Left kidney (tissue), 2 donors: ENCODE data around the gene GP9. TPM values are rescaled to one million over a fixed set of nuclear protein-coding genes. Genes with fewer than 3 reads are reported as not detected.
"Not testable (repeated sequence)": the region's sequence is repeated elsewhere in the genome, so short reads cannot be mapped to it uniquely, and the experiment has no call there.

Source experiments
- DNase-seq: peaks from one replicate; pipeline ENCODE4 v3.0.0-alpha.2; 2013
- polyA plus RNA-seq: library from polyadenylated mRNA; unstranded; fragments of 120-200 nt; gene quantifications from one replicate; pipeline ENCODE4 v1.2.1, GENCODE V29; 2013; ENCODE audit not compliant: insufficient read length

The GP9 gene
- polyA plus RNA-seq, 1 donor, result 0.47 TPM

DNA sequence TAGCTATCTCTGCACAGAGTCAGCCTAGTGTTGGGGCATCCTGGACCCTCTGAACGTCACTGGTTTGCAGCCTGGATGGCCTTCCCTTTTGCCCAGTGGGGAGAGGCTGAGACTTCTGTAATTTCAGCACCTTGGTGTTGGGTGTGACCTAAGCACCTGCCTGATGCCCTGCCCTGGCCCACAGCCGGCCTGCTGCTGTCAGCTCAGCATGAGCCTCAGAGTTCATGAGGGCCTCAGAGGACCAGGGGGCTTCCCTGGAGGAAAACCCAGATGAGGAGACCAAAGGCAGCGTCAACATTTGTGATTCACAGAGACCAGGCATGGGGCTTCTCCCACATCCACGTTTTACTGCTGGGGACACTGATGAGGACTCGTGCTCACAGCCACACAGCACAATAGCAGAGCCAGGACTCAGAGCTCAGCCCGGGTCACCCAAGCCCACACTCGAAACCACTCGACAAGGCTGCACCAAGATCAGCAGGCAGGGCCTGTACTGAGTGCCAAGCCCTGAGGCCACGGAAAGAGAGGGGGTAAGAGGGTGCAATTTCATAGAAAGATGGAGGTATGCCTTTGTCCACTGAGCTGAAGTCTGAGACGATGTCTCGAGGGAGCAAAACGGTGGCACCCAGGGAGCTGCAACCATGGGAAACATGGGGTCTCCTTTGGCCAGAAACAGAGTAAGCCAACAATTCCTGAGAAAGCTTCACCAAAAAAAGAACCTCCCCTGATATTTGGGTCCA is 9.9 kb upstream of the GP9 start:
- DNase-seq, result no peak

DNA sequence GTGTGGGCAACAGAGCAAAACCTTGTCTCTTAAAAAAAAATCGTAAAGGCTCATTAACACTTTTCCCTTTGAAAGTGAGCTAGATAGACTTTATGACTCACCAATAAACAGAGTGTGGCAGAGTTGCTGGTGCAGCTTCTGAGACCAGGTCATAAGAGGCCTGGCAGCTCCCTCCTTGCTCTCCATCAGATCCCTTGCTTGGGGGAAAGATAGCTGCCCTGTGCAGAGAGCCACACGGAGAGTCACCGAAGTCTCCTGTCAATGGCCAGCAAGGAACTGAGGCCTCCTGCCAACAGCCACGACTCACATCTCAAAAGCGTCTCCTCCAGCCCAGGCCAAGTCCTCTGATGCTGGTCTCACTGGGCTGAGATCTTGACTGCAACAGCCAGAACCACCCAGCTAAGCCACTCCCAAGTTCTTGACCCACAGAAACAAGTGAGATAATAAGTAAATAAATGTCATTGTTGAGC is 8.7 kb upstream of the GP9 start:
- no peak for DNase-seq

DNA sequence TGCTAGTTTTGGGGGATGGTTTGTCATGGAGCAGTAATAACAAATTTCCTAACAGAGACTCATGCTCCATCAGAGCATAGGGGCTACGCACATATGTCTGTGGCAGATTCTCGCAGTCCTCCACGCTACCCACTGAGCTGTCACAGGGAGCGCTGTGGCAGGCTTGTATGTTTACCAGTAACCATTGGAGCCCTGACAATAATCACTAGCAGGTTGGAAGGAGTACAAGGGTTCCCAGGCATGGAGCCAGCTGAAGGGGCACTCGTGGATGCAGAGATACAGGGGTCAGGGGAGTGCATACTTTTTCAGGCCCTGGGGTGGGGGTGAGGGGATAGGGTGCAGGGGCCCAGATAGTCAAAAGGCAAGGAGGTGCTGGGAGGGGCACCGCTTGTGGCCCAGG is 7.9 kb upstream of the GP9 start:
- DNase-seq, result no peak

DNA sequence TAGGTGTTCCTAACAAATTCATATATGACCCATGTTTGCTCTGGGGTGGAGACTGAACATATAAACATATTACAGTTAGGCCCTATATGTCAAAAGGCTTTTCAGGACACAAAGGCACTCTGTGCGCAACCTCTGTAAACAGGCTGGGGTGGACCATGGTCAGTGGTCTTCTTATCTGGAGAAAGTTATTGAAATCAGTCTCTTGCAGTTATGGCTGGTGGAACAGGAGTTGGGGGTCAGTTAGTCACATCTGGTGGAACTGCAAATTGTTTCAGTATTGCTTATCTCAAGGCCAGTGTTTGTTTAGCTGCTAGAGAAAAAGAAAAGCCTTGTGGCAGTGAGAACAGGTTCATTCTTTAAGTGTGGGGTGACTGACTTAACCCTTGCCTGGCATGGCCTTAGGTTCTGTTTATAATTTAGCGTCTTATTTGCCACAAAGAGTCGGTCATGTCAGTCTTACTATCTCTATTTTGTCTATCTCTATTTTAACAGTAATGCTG is 5.9 kb upstream of the GP9 start:
- DNase-seq, result no peak

DNA sequence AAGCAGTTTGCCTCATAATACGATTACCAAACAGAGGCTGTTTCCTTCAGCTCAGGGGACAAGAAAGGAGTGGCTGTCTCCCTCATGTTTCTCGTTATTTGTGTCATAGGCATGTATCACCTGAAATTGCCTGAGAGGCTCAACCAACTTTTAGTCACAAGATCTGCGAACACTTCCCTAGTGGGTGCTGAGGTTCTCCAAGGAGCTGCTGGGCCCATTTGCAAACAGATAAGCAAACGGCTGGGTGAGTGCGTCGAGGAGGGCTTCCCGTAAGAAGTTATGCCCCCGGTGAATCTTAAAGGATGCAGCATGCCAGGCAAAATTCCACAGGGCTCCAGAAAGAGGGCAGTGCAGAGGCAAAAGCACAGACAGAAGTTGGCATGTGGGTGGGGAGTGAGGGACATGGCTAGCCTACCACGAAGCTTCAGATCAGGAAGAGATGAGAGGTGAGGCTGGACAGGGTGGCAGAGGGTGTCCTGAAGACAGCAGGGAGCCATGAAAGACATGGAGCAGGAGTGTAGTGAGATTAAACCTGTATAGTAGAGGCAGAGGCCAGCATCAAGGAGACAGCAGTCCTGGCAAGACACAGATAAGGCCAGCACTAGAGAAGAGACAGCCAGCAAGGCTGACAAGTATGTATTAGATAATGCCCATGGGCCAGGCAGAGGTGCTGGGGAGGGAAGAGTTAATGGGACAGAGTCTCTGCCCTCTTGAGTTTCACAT is 4.0 kb upstream of the GP9 start:
- DNase-seq, result no peak

DNA sequence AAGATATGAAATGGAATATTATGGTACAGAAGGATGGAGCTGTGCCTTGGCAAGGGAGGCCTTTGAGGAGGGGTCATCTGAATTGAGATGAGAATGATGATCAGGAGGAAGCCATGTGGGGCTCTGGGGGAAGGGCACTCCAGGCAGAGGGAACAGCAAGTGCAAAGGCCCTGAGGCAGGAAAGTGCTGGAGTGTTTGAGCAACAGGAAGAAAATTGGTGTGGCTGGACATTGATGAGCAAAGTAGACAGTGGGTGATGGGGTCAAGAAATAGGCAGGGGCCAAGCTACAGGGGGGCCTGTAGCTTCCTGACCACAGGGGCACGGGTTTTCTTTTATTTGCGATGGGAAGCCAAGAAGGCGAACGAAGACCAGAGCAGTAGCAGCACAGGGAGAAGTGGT is 3.3 kb upstream of the GP9 start:
- DNase-seq, result no peak

DNA sequence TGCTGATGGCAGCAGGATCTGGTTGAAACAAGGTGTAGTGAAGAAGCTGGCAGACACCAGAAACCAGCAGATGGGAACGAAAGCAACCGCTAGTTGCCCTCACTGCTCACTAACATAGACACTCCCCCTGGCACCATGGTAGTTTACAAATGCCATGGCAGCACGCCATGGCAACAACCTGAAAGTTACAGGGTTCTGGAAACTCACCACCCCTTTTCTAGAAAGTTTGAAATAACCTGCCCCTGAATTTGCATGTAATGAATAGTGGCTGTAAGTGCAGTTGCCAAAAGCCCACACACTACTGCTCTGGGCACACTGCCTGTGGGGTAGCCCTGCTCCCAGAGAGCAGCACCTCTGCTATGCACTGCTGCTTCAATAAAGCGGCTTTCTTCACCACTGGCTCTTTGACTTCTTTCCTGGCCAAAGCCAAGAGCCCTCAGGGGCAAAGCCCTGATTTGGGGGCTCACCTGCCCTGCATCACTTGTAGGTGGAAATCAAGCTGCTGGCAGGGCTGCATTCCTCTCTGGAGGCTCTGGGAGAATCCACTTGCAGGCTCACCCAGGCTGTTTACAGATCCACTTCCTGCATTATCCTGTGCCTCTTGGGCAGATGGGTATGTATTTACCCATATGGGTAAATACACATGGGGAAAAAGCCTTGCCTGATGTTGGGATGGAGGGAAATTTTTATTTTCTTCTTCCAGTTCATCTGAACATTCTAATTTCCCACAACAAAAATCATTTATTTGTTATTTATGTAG is 2.0 kb upstream of the GP9 start:
- DNase-seq, result no peak

DNA sequence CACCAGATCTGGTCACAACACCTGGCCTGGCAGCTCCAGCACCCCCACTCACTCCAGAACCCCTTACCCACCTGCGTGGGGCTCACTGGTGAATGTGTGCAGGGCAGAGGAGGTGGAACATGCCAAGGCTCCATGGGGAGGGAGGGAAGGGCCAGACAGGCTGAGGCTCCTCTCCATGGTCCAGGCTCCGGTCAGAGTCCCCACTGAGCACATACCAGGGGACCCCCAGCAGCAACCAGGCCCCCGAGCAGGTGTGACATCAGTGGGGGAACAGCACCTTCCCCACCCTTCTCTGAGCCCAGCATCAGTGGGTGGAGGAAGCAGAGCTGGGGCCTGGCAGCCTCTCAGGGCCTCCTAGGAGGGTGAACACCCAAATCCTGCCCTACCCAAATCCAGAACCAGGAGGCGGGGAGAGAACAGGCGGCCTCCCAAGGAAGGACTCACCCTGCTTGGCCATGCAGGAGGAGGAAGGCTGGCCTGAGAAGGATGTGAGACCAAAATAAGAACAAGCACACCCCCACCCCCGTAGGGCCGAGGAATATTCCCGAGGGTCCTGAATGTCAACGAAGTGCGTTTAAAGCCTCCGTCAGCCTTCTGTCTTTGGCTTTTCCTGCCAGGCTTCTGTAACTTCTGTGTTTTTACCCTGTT is 1.1 kb upstream of the GP9 start:
- DNase-seq, result no peak

DNA sequence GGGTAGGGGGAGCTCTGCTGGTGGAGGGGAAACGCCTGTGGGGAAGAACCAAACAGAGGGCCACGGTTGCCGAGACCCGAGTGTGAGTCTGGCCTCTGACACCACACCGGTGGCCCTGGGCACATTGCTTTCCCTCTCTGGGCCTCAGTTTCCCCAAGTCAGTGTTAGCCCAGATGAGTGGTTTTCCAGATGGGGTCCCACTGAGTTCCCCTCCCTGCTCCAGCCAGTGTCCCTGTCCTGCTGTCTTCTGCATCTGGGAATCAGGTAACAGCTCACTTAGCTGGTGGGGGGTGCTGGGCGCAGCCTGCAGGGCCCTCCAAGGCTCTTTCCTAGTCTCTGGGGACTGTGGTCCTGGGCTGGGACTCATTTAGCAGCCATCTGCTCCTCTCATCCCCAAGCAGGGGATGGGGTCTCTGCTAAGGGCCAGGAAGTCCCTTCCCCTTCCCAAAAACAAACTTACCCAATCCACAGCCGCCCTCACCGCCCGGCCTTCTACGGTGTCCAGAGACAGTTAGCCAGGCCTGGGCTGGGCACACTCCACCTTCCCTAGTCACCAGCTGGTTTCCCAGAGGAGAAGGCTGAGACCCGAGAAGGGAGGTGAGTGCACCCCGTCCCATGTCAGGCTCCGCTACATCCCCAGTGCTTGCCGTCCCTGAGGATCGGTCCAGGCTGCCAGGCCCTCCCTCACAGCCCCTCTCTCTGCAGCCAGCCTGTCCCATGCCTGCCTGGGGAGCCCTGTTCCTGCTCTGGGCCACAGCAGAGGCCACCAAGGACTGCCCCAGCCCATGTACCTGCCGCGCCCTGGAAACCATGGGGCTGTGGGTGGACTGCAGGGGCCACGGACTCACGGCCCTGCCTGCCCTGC is 676 bp downstream of the GP9 start:
- DNase-seq, result no peak

DNA sequence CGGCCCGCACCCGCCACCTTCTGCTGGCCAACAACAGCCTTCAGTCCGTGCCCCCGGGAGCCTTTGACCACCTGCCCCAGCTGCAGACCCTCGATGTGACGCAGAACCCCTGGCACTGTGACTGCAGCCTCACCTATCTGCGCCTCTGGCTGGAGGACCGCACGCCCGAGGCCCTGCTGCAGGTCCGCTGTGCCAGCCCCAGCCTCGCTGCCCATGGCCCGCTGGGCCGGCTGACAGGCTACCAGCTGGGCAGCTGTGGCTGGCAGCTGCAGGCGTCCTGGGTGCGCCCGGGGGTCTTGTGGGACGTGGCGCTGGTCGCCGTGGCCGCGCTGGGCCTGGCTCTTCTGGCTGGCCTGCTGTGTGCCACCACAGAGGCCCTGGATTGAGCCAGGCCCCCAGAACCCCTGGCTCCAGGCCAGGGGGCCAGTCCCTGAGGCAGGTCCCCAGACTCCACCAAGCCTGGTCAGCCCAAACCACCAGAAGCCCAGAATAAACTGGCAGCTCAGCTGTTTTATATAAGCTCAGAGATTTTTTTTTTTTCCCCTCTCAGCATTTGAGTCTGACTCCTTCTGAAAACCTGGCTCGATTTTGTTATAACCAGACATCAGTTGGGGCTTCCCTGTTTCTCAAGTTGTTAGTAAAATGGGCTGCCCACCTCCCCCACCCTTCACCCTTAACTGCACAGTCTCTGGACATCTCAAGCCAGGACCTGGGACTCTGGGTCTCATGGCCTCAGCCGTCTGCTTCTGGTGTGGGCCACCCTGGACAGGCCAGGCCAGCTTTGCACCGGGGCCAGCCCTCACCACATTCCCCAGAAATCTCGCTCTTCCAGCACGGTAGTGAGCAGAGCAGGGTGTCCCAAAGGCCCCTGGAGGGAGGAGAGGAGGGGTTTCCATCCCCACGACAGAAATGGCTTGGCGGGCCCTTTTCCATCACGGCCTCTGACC is 1.6 kb downstream of the GP9 start:
- DNase-seq, result no peak

DNA sequence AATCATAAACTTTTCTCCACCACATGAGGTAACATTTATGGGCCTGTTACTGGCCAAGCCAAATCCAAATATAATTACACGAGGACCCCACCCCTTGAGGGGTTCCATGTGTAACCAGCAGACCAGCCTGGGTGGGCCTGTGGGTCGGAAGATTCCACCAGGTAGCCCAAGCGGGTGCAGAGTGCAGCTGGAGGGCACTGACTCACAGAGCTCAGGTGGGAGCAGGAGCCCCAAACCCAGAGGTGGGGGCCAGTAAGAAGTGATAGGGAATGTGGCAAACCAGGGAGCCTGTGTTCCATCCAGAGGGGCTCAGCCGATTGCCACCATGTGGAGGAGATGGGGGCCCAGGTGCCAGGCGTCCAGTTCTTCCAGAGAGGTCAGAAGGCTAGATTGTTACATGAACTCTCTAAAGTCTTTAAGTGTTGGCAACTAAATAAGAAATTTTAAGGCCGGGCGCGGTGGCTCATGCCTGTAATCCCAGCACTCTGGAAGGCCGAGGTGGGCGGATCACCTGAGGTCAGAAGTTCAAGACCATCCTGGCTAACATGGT is 2.6 kb downstream of the GP9 start:
- DNase-seq, result no peak

DNA sequence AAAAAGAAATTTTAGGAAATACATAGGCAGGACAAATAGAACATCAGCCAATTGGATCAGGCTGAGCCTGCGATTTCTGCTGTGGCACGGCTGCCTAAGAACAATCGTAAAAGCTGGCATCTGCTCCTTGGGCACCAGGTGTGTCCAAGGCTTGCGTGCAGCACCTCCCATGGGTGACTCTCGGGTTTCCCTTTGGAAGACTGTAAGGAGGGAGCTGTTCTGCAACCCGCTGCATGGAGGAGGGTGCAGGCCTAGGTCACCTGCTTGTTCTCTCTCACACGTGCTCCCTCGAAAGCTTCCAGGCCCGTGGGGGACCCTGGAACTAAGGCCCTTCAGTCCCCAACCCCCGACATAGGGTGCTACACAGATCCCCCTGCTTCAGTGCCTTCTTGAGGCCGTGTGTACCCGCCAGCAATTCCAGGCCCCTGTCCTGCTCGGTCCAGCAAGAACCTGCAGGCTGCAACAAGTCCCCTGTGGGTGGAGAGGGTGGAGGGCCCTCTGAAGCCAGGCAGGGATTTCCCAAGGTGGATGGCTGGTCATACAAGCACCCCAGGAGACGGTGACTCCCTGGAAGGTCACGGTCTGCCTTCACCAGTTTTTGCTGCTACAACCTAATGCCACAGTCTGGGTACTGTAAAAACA is 3.4 kb downstream of the GP9 start:
- no peak for DNase-seq

DNA sequence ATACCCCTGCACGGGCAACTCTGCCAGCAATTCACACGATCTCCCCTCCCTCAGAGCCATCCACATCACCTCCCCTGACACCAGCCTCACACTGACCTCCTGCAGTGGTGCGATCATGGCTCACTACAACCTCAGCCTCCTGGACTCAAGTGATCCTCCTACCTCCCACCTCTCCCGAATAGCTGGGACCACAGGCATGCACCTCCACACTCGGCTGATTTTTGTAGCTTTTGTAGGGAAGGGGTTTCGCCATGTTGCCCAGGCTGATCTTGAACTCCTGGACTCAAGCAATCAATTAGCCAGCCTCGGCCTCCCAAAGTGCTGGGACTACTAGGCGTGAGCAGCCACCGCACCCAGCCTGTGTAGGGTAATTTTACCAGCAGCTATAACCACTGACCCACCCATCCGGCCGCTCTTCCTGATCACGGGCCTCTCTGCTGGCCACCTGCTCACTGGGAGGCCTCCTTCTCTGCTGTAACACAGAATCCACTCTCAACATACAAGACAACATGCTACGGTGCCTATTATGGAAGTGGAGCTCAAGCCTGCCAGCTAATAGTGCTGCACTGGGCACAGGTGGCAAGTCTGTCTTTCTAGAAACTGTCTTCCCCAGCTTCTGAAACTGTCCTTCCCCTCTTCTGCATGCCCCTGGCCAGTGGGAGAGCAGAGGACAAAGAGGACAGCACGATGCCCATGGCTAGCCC is 4.6 kb downstream of the GP9 start:
- no peak for DNase-seq

DNA sequence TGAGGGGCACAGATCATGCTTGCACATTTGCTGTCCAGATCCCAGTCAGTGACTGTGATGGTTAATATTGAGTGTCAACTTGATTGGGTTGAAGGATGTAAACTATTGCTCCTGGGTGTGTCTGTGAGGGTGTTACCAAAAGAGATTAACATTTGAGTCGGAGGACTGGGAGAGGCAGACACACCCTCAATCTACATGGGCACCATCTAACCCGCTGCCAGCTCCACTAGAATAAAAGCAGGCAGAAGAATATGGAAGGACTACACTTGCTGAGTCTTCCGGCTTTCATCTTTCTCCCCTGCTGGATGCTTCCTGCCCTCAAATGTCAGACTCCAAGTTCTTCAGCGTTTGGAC is 5.1 kb downstream of the GP9 start:
- no peak for DNase-seq

DNA sequence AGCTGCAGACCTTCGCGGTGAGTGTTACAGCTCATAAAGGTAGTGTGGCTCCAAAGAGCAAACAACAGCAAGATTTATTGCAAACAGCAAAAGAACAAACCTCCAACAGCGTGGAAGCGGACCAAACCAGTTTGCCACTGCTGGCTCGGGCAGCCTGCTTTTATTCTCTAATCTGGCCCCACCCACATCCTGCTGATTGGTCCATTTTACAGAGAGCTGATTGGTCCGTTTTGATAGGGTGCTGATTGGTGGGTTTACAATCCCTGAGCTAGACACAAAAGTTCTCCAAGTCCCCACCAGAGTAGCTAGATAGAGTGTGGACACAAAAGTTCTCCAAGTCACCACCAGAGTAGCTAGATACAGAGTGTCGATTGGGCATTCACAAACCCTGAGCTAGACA is 7.1 kb downstream of the GP9 start:
- DNase-seq, result not testable (repeated sequence)

DNA sequence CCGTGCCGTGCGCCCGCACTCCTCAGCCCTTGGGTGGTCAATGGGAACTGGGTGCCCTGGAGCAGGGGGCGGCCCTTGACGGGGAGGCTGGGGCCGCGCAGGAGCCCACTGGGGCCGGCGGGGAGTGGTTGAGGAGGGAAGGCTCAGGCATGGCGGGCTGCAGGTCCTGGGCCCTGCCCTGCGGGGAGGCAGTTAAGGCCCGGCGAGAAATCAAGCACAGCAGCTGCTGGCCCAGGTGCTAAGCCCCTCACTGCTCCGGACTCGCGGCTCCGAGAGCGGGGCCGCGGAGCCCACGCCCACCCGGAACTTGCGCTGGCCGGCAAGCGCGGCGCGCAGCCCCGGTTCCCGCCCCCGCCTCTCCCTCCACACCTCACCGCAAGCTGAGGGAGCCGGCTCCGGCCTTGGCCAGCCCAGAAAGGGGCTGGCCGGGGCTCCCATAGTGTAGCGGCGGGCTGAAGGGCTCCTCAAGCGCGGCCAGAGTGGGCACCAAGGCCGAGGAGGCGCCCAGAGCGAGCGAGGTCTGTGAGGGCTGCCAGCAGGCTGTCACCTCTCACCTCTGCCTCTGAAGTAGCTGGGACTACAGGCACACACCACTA is 7.8 kb downstream of the GP9 start:
- no peak for DNase-seq

DNA sequence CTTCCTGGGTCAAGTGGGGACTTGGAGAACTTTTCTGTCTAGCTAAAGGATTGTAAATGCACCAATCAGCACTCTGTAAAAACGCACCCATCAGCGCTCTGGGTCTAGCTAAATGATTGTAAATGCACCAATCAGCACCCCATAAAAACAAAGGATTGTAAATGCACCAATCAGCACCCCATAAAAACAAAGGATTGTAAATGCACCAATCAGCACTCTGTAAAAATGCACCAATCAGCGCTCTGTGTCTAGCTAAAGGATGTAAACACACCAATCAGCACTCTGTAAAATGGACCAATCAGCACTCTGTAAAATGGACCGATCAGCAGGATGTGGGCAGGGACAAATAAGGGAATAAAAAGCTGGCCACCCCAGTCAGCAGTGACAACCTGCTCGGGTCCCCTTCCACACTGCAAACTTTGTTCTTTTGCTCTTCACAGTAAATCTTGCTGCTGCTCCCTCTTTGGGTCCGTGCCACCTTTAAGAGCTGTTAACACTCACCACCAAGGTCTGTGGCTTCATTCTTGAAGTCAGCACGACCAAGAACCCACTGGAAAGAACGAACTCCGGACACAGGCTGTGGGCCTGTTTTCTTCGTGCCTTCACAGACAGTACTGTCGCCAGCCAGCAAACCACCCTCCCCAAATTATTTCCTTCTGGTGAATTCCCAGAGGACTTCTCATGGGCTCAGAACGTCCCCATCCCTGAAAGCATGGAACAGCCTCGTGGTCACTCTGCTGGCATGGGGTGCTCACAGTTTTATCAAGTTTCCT is 8.9 kb downstream of the GP9 start:
- not testable (repeated sequence) for DNase-seq
